GM19463 (cell line): ENCODE data around the gene DPF3.

ENCODE experiments used
- ATAC-seq: cut with Tn5 transposase; IDR thresholded peaks from one replicate; pipeline ENCODE4 v1.9.1; 2021; ENCODE audit warnings: mild to moderate bottlenecking, moderate library complexity; ENCODE audit not compliant: unreplicated experiment

The DPF3 gene

DNA sequence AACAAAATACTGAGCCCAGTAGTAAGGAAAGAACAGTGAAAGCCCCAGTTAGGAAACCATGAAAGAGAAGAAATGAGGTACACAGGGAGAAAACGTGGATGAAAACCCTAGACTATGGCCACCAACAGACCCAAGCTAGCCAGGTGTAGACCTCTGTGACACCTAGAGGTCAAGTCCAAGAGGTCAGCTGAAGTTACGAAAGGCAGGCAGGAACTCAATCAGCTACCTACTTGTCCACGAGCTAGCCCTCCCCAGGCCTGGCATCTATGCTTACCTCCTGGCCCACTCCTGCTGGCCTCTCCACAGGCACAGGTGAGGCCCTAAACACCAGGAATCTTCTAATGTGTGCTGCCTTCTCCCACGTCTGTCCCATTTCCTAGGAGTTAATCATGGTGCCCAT, 48.7 kb downstream of the DPF3 start:
- ATAC-seq = no peak

- ATAC-seq = no peak
These were observed 49.4 kb downstream of the DPF3 start for GRCh38 chr14:72844524-72844923.

- no peak for ATAC-seq
These were observed 53.9 kb downstream of the DPF3 start for GRCh38 chr14:72839753-72840607.

GRCh38 chr14:72839351-72839750, 54.5 kb downstream of the DPF3 start:
- no peak for ATAC-seq

- ATAC-seq = no peak
These were observed 57.8 kb downstream of the DPF3 start for GRCh38 chr14:72836085-72836484.

DNA sequence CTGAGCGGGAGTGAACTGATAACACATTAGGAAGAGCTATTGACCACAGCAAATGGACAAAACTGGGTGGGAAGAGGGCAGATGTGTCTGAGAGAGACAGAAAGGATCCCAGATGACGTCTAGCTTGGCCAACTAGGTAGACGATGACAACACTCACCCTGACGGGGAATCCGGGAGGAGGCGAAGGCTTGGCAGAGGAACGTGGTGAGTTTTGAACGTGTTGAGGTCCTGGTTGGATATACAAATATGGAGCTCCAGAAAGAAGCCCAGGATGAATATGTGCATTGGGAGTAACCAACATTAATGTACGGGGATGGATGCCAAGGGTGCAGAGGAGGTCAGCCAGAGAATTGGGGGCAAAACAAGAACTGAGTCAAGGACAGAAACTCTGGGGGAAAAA, 60.7 kb downstream of the DPF3 start:
- ATAC-seq = no peak

- no peak for ATAC-seq
These were observed 62.9 kb downstream of the DPF3 start for GRCh38 chr14:72830786-72831594.

DNA sequence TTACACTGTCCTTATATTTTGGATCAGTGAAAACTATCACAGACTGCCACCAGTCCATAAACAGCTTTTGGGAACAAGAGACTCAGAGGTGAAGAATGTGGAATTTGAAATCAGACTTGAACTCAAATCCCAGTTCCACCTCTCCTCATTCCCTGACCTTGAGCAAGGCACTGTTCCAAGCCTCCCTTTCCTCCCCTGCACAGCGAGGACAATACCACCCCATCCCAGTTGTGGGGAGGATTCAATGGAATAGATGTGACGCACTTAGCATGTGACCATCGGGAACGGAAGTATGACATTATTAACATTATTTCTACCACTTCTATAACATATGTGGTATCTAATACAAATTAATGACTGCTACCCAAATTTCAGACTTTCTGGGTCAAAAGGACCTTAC, 63.5 kb downstream of the DPF3 start:
- ATAC-seq = no peak

- ATAC-seq = no peak
These were observed 65.3 kb downstream of the DPF3 start for GRCh38 chr14:72828604-72829003.

- ATAC-seq = no peak
These were observed 67.9 kb downstream of the DPF3 start for GRCh38 chr14:72826039-72826438.

DNA sequence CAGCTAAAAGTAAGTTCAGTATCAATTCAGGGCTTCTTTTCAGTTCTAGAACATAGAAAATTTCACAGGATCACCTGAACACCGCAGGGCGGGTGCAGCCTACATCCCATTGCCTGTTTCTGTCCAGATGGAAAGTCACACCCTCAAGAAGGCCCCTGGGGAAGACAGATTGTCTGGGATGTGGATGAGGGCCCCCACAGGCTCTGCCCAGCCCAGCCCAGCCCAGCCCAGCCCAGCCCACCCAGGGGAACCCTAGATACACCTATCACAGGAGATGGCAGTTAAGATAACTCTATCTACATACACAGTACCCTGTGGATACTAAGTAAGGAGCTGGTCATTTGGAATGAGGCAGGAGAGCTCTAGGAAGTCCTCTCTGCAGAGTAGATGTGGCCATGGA, 68.4 kb downstream of the DPF3 start:
- ATAC-seq = no peak

- no peak for ATAC-seq
These were observed 69.8 kb downstream of the DPF3 start for GRCh38 chr14:72824051-72824450.

DNA sequence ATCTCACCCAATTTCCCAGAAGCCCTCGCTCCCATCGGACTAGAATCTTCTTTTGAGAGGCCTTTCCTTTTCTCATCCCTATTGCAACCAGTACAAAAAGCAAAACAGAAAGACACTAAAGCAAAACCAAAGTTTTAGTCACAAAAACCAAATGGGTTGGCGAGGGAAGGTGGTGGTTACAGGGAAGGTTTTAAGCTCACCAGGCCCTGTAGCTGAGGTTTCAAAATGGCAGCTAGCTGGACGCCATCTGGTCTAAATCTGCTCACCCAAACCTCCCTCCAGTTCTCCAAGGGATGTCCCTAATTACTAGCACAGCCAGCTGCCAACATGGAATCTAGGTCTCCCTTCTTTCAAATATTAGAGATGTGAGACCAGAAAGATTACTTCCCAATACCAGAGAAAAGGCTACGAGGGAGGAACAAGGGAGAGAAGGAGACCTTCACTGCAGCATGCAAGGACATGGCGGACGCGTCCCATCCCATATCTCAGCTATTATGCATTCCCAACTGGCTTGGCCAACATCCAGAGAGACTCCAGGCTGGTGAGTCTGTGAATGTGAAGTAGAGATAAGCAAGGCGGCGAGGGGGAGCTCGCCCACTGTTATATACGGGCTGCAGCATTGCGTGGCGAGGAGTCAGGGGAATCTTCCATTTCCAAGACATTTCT, 70.8 kb downstream of the DPF3 start:
- no peak for ATAC-seq

DNA sequence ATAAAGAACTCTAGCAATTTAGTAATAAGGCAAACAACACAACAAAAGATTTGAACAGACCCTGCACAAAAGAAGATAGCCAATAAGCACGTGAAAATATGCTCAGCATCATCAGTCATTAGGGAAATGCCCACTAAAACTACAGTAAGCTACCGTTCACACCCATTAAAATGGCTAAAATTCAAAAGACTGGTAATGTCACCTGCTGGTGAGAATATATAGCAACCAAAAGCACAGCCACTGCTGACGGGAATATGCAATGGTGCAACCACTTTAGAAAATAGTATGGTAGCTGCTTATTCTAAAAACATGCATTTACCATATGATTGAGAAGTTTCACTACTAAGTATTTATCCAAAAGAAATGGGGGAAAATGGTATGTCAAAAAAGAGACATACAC, 74.9 kb downstream of the DPF3 start:
- ATAC-seq = no peak

GRCh38 chr14:72816287-72816686, 77.6 kb downstream of the DPF3 start:
- no peak for ATAC-seq

DNA sequence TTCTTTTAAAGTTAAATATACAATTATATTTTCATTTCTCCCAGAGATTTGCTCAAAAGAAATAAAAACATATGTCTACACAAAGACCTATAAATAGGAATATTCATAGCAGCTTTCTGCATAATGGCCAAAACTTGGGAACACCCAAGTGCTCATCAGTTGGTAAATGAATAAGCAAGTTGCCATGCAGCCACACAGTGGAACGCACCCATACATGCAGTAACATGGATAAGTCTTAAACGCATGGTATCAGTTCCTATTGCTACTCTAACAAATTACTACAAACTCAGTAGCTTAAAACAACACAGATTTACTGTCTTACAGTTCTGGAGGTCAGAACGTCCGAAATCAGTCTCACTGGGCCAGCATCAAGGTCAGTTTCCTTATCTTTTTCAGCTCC, 78.5 kb downstream of the DPF3 start:
- no peak for ATAC-seq

DNA sequence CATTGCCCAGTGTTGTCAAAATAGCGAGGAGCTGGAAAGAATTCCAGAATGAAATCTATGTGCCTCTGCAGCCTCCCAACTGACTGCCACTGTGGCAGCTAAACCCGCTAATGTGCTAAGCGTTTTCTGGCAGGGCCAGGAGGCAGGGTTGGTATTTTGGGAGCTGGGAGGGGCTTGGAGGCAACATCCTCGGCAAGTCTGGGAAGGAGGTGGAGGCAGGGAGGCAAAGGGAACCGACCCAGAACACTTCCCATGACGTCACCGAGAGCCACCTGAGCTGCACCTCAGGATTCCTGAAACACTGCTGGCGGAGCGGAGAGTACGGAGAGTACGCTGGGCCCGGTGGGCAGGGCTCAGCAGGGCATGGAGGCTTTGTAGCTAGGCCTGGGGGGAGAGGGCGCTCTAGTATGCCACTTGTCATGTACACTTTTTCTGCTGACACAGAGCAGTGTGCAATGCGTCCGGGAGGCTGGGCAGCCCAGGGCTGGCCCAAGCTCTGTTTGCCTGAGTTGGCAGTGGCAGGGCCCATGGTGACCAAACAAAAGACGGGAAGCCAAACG, 81.5 kb downstream of the DPF3 start:
- ATAC-seq = no peak

- no peak for ATAC-seq
These were observed 83.7 kb downstream of the DPF3 start for GRCh38 chr14:72810201-72810600.

DNA sequence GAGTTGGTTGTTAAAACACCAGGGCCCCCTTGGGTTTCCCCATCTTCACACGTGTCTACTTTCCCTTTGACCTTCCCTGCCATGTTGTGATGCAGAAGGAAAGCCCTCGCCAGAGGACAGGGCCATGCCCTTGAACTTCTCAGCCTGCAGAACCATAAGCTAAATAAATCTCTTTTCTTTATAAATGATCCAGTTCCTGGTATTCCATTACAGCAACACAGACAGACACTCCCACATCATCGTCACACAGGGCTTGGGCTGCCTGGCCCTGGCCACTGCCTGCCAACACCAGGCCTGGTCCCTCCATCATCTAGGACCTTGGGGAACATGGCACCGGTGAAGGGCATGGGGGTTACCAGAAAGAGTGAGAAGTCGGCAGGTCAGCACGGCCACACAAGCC, 84.8 kb downstream of the DPF3 start:
- ATAC-seq = no peak

DNA sequence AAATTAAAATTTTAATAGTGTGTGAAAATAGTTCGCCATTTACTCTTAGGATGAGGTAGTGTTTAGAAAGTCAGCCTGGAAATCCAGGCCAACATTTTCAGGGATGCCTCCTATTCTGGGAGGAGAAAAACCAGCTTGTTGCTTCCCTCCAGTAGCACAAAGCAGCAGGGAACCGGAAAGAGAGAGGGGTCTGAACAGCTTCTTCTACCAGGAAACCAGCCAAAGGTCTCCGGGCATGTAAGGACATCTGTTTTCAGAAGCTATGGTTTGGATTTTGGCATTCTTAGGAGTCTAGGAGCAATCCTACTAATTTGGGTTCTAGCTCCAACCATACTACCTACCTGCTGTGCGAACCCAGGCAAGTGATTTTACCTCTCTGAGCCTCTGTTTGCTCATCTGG, 85.3 kb downstream of the DPF3 start:
- no peak for ATAC-seq

- ATAC-seq = no peak
These were observed 91.3 kb downstream of the DPF3 start for GRCh38 chr14:72802588-72802946.
